Stimulated activated CD4-positive, alpha-beta T cell treated with anti-CD3 and anti-CD28 coated beads, Interleukin-4, amount 100 ng/mL, for 1 hour (primary cell): ENCODE results near the gene TP53I13.

Experiments
- DNase-seq: peaks from one replicate; pipeline ENCODE4 v3.0.0-alpha.2; 2020

Gene TP53I13

DNA sequence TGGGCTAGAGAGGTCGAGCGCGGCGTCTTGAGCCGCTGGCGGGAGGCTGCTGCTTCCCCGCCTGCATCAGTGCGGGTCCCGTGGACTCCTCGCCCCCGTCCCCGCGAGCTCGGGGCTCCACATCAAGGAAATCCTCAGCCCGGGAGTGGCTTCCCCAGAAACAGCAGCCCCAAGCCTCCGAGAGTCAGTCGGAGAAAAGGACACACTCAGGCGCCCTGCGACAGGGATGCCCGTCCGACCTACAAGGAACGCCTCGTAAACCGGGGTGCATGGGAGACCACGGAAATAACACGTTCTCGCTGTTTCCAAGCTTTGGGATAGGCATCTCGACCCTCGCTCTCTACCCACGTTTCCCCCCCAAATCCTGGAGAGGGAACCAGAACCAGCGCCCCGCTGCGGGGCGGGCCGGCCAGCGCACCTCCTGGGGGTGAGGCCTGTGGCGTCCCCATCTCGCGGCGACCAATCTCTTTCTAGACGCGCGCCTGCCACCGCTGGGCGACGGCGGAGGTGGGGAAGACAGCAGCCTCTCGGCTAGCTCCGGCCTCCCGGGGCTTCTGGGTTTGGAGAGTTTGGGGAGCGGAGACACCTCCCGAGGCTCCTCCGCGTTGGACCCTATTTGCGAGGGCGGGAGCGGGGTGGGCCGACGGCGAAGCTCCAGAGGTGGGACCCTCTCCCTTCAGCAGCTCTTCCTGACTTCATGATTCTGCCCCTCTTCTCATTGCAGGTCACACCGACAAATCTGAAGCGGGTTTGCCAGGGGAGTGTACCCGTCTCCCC is 759 bp upstream of the TP53I13 start:
- peak; percentile 77 for DNase-seq

DNA sequence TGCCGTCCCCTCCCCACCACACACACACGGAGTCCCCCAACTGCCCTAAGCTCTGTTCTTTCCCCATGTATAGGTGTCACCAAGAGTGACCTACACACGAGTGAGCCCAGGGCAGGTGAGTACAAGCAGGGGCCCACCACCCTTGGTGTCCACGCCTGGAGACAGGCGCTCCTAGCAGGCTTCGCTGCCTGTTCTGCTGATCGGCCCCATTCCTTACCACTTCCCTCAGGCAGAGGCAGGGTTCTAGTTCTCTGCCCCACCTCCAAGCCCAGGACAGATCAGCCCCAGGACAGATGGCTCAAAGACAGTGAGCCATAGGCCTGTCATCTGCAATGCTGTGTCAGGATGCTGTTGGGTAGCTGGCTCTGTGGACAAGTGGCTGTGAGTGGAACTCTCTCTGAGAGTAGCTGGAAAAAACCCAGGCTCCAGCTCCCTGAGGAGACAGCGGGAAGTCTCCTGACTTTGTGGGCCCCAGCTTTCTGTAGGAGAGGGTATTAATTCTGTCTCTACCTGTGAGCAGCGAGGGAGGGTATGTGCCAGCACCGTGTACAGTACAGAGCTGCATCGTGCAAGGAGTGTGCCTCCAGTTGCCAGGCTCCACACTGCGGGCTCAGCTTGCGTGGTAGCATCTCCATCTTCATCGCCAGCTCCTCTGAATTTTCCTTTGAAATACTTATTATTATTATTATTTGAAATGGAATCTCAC is 897 bp downstream of the TP53I13 start:
- no peak for DNase-seq

DNA sequence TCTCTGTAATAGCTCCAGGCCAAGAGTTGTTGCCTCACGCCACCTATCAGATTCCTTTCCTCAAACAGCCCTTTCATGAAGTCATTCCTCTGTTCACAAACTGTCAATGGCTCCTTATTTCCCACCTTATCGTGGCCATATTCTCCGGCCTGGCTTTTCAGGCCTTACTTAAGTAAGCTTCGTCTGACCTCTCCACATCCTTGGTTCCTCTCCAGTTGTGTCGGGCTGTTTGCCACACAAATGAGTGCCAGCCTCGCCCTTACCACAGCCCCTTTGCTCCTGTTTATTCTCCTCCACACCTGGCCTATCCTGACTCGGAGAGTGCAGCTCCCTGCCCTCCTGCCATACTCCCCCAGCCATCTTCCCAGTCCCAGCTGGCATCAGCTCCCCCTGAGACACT is 2.0 kb downstream of the TP53I13 start:
- DNase-seq, result no peak

- DNase-seq, result no peak
Measured at GRCh38 chr17:29571486-29571882, 3.0 kb downstream of the TP53I13 start.

- DNase-seq, result no peak
Measured at GRCh38 chr17:29571883-29572681, 3.6 kb downstream of the TP53I13 start.

GRCh38 chr17:29572691-29573557 is 4.4 kb downstream of the TP53I13 start:
- DNase-seq, result peak; percentile 72

GRCh38 chr17:29573558-29573869 is 5.0 kb downstream of the TP53I13 start:
- DNase-seq, result no peak

DNA sequence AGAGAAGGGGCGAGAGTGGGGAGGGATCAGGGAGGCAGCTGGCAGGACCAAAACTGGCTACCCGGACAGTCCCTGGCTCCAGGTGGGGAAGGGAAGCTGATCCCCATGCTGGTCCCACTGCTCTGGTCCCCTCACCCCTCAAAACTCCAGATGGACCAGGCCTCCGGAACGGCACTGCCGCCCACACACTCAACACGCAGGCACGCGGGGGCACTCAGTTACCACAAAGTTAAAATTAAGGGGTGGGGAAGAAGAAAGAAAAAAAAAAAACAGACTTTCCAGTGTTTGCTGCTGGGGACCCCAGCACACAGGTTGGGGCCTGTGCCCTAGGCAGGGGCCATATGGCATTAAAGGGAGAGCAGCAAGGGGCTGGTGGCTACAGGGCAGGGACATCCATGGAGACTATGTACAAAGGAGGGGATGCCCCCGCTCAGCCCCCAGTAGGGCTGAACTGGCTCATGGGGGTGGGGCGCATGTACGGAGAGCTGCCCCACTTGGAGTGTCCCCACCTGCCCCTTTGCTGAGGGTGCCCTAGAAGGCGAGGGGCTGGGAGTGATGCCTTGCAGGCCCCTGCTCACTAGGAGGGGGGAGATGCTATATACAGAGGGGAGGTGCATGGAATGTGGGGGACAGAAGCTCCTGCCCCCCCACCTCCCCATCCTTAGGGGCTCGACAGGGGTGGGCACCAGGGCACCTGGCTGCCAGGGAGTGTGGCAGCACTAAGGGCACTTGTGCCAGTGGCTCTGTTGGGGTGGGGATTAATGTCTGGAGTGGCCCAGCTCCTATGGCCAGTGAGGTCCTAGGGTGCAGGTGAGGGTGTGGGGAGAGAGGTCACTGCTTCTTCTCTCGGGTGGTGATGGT is 5.6 kb downstream of the TP53I13 start:
- DNase-seq, result no peak

GRCh38 chr17:29574732-29575510 is 6.4 kb downstream of the TP53I13 start:
- no peak for DNase-seq

- DNase-seq, result peak; percentile 1
Measured at GRCh38 chr17:29575511-29576213, 7.2 kb downstream of the TP53I13 start.

DNA sequence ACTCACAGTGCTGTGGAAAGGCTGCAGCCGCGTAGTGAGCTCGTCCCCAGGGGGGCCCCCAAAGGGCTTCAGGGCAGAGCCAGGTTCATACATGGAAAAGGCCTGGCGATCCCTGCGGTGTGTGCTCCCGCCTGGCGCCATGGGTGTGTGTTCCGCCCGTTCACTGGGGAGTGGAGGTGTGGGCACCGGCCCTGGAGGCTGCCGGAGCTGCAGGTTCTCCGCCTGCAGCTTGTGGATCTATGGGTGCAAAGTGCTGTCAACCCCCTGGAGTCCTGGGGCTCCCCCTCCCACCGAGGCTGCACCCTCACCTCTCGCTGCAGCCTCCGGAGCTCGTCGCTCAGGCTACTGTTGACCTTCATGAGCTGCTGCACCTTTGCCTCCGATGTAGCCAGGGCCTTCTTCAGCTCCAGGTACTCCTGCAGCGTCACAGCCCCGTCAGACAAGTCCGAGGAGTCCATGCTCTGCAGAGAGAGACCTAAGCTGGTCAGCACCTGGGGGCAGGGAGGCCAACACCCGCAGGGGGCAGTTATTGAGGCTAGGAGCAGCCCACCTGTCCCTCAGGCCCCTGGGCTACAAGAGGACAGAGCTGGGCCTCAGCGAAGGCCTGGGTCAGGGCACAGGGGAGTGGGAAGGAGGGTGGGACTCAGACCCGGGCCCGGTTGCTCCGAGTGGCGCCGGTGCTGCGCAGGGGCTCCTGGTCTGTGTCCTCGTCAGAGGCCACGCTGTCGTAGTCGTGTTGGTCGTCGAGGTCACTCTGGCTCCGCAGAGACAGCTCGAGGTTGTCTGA is 7.9 kb downstream of the TP53I13 start:
- no peak for DNase-seq

DNA sequence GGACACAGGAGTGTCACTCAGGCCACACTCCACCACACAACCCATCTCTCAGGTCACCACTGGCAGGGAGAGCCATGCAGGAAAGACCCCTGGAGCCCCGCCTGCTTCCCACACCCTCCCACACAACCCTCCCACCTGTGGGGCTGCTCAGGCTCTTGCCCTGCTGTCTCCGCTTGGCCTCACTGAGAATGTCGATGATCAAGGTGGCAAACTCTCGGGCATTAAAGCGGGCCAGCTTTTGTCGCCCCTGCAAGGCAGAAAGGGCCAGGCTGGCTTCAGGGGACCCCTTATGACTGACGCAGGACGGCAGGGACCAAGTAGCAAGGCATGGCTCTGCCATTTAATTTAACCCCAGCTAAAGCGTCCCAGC is 8.5 kb downstream of the TP53I13 start:
- no peak for DNase-seq

- DNase-seq, result peak; percentile 1
Measured at GRCh38 chr17:29577385-29578211, 9.1 kb downstream of the TP53I13 start.

- DNase-seq, result no peak
Measured at GRCh38 chr17:29578626-29579485, 10.4 kb downstream of the TP53I13 start.

DNA sequence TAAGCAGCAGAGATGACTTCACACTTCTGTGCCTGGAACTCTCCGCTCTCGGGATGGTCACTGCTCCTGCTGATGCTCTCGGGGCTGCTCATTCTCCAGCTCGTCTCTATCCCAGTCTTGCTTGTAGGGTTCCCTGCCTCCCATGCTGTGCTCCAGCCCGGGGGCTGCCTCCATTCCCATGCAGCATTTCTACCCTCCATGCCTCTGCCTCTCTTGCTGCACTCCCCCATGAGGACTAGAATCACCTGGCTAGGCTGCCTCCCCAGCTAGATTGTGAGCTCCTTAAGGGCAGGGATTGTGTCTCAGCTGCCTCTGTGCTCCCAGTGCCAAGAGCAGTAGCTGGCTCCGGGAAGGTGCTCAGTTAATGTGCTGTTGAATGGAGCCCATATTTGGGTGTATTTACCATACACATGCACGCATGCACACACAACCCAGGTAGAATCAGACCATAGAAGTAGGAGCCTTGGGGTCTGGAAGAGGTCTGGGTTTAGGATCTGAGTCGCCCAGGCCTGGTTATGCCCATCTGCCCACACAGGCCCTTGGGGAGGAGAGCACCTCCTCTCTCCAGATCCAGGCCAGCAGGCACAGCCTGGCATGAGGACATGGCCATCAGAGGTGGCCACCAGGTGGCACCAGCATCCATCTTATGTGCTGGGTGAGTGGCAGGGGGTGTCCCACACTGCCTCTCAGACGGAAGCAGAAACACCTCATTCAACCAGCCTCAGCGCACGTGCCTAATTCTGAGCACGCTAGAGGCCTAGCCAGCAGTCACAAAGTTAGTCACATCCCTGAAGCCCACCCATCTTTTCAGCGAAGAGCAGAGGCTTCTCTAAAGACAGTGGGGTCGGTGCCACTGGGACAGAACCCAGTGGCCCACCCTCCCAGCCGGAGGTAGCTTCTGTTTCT is 11.6 kb downstream of the TP53I13 start:
- DNase-seq, result peak; percentile 93

DNA sequence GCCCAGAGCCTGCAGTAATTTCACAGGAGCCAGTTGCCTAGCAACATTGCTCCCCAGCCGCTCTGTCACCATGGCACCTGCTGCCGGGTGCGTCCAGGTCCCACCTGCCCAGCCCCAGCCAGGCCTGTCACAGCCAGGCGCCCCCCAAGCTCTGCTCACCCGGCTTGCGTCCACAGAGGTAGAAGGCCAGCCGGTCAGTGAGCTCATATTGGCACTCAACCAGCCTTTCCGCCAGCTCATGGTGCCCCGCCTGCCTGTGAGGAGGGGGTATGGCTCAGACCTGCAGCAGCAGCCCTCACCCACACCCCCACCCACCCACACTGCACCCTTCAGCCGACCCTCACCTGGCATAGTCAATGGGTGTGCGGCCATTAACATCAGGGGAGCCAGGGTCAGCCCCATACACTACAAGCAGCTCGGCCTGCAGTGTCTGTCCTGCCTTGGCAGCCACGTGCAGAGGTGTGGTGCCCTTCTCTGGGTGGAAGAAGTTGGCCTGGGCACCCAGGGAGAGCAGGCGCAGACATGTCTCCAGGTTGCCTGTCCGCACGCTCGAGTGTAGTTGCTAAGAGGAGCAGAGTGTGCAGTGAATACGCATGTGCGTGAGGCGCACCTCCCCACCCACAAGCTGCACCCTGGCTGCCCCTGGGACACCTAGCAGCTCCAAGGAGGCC is 13.2 kb downstream of the TP53I13 start:
- DNase-seq, result no peak
